Measurements from ENCODE around the gene MYT1. TPM values are rescaled to one million over a fixed set of nuclear protein-coding genes. Genes with fewer than 3 reads are reported as not detected.
A peak's percentile ranks its signal among the peaks of the same experiment; 100 is the strongest.

Gene MYT1
- total and polyA plus RNA-seq, 2 of the 13 experiments (the other 11 are each of a cell fraction or from before 2014, with no cell fraction given) = 0.58 to 2.5 TPM

- no peaks in the 10 kb centered on the region for H3K79me2 ChIP-seq (ENCODE audit: insufficient read depth, low read length)
- peaks cover 57% of the 10 kb centered on the region for H3K4me1 ChIP-seq (ENCODE audit: insufficient read depth, low read length)
- CTCF ChIA-PET (ENCODE audit: low intra/inter-chr PET ratio, low total read pairs) = no interaction called here
- H3K9ac ChIP-seq (ENCODE audit: insufficient read depth, low read depth, low read length) = peak overlapping the region; percentile 51; the same call in 1 of the 2 replicates
- no peaks in the 10 kb centered on the region for H3K9me3 ChIP-seq (ENCODE audit: low read length)
- peak overlapping the region in 2 of 3 experiments; percentile 17 to 51; a peak in 2 of 6 replicates for H3K4me3 ChIP-seq (replicated peaks in 1 of 3; ENCODE audit: insufficient read depth in 1 of 3, low read depth in 2 of 3, low read length in 3 of 3)
- H4K20me1 ChIP-seq (ENCODE audit: insufficient read depth, low read length) = no peaks in the 10 kb centered on the region
- POLR2A ChIA-PET = interaction anchor here (1.3 to 2.4 kb wide), 5 partner anchors 11 to 42 kb away, joined by 3 to 10 read pairs (median 4); no protein-coding TSS in a partner anchor
- ATAC-seq = peak; percentile 21
- no peak overlapping the region for H2AFZ ChIP-seq (ENCODE audit: low read length)
- H3K36me3 ChIP-seq (replicated peaks in 1 of 2; ENCODE audit: control insufficient read depth in 1 of 2, insufficient read depth in 2 of 2, low read length in 2 of 2) = no peaks in the 10 kb centered on the region
- intact Hi-C loops (cut with micrococcal nuclease; ENCODE audit: unreplicated experiment) = no loop called here
- 22% methylated on average over 16 of the region's 21 CpGs for WGBS (ENCODE audit: low lambda C conversion rate)
- H3K27me3 ChIP-seq (ENCODE audit: control insufficient read depth in 1 of 2, insufficient read depth in 2 of 2, low read length in 2 of 2) = peaks cover 32 to 81% of the 10 kb centered on the region in 2 experiments
- BruUV-seq (replicated peaks) = no TSS peak
- peak overlapping the region; percentile 67 for H3K4me2 ChIP-seq (ENCODE audit: low read depth, low read length)
- FAIRE-seq = no peak
- DNase-seq (ENCODE audit: low spot score) = no peak
- no peak overlapping the region for H3K27ac ChIP-seq (ENCODE audit: extremely low read length, insufficient read depth, low read length)
- in situ Hi-C loops (cut with HindIII; ENCODE audit: extremely low pct_ligation_motif_present, low pct_unique_long_range_greater_than_20kb) = no loop called here
- TF ChIP-seq FOXP1 (IDR thresholded peaks at IDR 0.05) = no peak
- no peak for TF ChIP-seq FOXP1 (CRISPR knock-in tag; IDR thresholded peaks at IDR 0.05)
- no peak for TF ChIP-seq SIX4 (CRISPR knock-in tag; IDR thresholded peaks at IDR 0.05)
- peak; percentile 23; the same call in 1 of the 2 replicates for TF ChIP-seq ZNF629 (CRISPR knock-in tag; conservative IDR thresholded peaks at IDR 0.05)
- no peak; the same call in 1 of the 2 replicates for TF ChIP-seq ZNF589 (CRISPR knock-in tag; conservative IDR thresholded peaks at IDR 0.05)
- no peak for TF ChIP-seq IRF1 (CRISPR knock-in tag; IDR thresholded peaks at IDR 0.05; ENCODE audit: low read depth)
- TF ChIP-seq FOXA1 (IDR thresholded peaks at IDR 0.05) = no peak
- no peak for TF ChIP-seq FOXA1 (CRISPR knock-in tag; IDR thresholded peaks at IDR 0.05)
- TF ChIP-seq ZNF709 (CRISPR knock-in tag; IDR thresholded peaks at IDR 0.05) = no peak
- peak; percentile 77; the same call in 1 of the 2 replicates for TF ChIP-seq MLX (CRISPR knock-in tag; IDR thresholded peaks at IDR 0.05)
- TF ChIP-seq ZFX (CRISPR knock-in tag; IDR thresholded peaks at IDR 0.05; ENCODE audit: low read depth) = peak; percentile 67
- no peak for TF ChIP-seq GPBP1L1 (CRISPR knock-in tag; IDR thresholded peaks at IDR 0.05)
- no peak for TF ChIP-seq KDM1A (CRISPR knock-in tag; IDR thresholded peaks at IDR 0.05)
- TF ChIP-seq ZNF552 (CRISPR knock-in tag; IDR thresholded peaks at IDR 0.05; ENCODE audit: borderline replicate concordance) = no peak
- TF ChIP-seq TRIM24 (CRISPR knock-in tag; IDR thresholded peaks at IDR 0.05) = no peak
- peak; percentile 58 for TF ChIP-seq MAX (IDR thresholded peaks at IDR 0.05)
- TF ChIP-seq PITX1 (CRISPR knock-in tag; IDR thresholded peaks at IDR 0.05) = peak; percentile 27; the same call in 1 of the 2 replicates
- TF ChIP-seq RBM22 (optimal IDR thresholded peaks at IDR 0.05; ENCODE audit: low read length) = no peak
- TF ChIP-seq KLF12 (CRISPR knock-in tag; IDR thresholded peaks at IDR 0.05; ENCODE audit: borderline replicate concordance) = no peak
- peak; percentile 22 for TF ChIP-seq AGO1 (IDR thresholded peaks at IDR 0.05; ENCODE audit: low read depth, low read length, poor library complexity, severe bottlenecking)
- TF ChIP-seq ZNF556 (CRISPR knock-in tag; IDR thresholded peaks at IDR 0.05; ENCODE audit: borderline replicate concordance) = 0 out of 2 replicates have a peak, but pooled peaks have one; percentile 34
- 0 out of 2 replicates have a peak, but pooled peaks have one; percentile 23 for TF ChIP-seq SAFB2 (CRISPR knock-in tag; IDR thresholded peaks at IDR 0.05; ENCODE audit: borderline replicate concordance, low read depth)
- TF ChIP-seq IRX3 (CRISPR knock-in tag; IDR thresholded peaks at IDR 0.05; ENCODE audit: borderline replicate concordance, low read depth) = no peak
- TF ChIP-seq ZNF746 (CRISPR knock-in tag; IDR thresholded peaks at IDR 0.05) = 0 out of 2 replicates have a peak, but pooled peaks have one; percentile 30
Measured at GRCh38 chr20:64211874-64212658, 47.8 kb downstream of the MYT1 start.

Data from HepG2 (cell line).